SJCRH30 (cell line): ENCODE data around the gene CAPN12. TPM values are rescaled to one million over a fixed set of nuclear protein-coding genes. Genes with fewer than 3 reads are reported as not detected.
"Not testable (repeated sequence)": the region's sequence is repeated elsewhere in the genome, so short reads cannot be mapped to it uniquely, and the experiment has no call there.

Source experiments
- DNase-seq, 2 experiments: peaks; one replicate each; pipeline ENCODE4 v3.0.0-alpha.2; 2015 to 2020
- H3K27ac ChIP-seq: fragments of 250-450 bp; sonication (Bioruptor Pico); 2 replicates; pipeline ENCODE4 v1.5.1; 2020; ENCODE audit warnings: mild to moderate bottlenecking, moderate library complexity
- H3K27me3 ChIP-seq: fragments of 250-450 bp; sonication (Bioruptor Pico); 2 replicates; pipeline ENCODE4 v1.5.1; 2020; ENCODE audit warnings: mild to moderate bottlenecking, moderate library complexity
- H3K36me3 ChIP-seq: fragments of 250-450 bp; sonication (Bioruptor Pico); 2 replicates; pipeline ENCODE4 v1.5.1; 2020; ENCODE audit warnings: mild to moderate bottlenecking, moderate library complexity
- H3K4me1 ChIP-seq: fragments of 250-450 bp; sonication (Bioruptor Pico); 2 replicates; pipeline ENCODE4 v1.5.1; 2020; ENCODE audit warnings: mild to moderate bottlenecking, moderate library complexity
- H3K4me3 ChIP-seq: fragments of 250-450 bp; sonication (Bioruptor Pico); 2 replicates; pipeline ENCODE4 v1.5.1; 2020; ENCODE audit warnings: mild to moderate bottlenecking, moderate library complexity
- H3K9me3 ChIP-seq: fragments of 250-450 bp; sonication (Bioruptor Pico); replicated peaks from 2 replicates; pipeline ENCODE4 v1.5.1; 2020; ENCODE audit warnings: mild to moderate bottlenecking, moderate library complexity
- total RNA-seq: library from RNA; depleted of rRNA; stranded (reverse); fragments of >200 nt; shearing (Covaris generic); gene quantifications from 2 replicates; pipeline ENCODE4 v1.2.3, GENCODE V29; 2014; rRNA removed

CAPN12 gene, protein sequence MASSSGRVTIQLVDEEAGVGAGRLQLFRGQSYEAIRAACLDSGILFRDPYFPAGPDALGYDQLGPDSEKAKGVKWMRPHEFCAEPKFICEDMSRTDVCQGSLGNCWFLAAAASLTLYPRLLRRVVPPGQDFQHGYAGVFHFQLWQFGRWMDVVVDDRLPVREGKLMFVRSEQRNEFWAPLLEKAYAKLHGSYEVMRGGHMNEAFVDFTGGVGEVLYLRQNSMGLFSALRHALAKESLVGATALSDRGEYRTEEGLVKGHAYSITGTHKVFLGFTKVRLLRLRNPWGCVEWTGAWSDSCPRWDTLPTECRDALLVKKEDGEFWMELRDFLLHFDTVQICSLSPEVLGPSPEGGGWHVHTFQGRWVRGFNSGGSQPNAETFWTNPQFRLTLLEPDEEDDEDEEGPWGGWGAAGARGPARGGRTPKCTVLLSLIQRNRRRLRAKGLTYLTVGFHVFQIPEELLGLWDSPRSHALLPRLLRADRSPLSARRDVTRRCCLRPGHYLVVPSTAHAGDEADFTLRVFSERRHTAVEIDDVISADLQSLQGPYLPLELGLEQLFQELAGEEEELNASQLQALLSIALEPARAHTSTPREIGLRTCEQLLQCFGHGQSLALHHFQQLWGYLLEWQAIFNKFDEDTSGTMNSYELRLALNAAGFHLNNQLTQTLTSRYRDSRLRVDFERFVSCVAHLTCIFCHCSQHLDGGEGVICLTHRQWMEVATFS
- total RNA-seq = not detected in 2 replicates

GRCh38 chr19:38744298-38744681 lies at the start of gene CAPN12:
Gene CAPN12, minus strand, starts transcription at chr19:38744474. Its CDS starts 309 bp downstream, at chr19:38744165.
- Histone ChIP-seq H3K9me3 (no peaks in the 10 kb centered on the region), H3K27ac (no peak within 1 kb of the TSS), H3K27me3 (no peaks in the 10 kb centered on the region), H3K4me1 (no peaks in the 10 kb centered on the region), H3K36me3 (no peaks in the 10 kb centered on the region), H3K4me3 (no peak within 1 kb of the TSS)
- no peak for DNase-seq

DNA sequence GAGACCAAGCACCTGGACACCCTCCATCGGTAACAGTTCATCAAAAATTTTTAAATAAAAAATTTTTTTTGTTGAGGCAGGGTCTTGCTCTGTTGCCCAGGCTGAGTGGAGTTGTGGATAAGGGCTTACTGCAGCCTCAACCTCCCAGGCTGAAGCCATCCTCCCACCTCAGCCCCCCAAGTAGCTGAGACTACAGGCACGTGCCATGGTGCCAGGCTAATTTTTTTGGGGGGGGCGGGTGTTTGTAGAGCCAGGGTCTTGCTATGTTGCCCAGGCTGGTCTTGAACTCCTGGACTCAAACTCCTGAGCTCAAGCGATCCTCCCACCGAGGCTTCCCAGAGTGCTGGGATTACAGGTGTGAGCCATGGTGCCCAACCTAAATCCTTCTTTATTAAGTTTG lies 49.4 kb upstream of the CAPN12 start:
- no peaks in the 10 kb centered on the region for H3K4me1 ChIP-seq
- H3K4me3 ChIP-seq = no peak overlapping the region
- H3K9me3 ChIP-seq = no peaks in the 10 kb centered on the region
- no peaks in the 10 kb centered on the region for H3K36me3 ChIP-seq
- DNase-seq = no peak
- H3K27me3 ChIP-seq = no peaks in the 10 kb centered on the region
- no peak overlapping the region for H3K27ac ChIP-seq

- Histone ChIP-seq H3K4me3 (no peak overlapping the region), H3K27ac (no peak overlapping the region)
- no peak for DNase-seq
Measured at GRCh38 chr19:38793177-38793576, 48.9 kb upstream of the CAPN12 start.

DNA sequence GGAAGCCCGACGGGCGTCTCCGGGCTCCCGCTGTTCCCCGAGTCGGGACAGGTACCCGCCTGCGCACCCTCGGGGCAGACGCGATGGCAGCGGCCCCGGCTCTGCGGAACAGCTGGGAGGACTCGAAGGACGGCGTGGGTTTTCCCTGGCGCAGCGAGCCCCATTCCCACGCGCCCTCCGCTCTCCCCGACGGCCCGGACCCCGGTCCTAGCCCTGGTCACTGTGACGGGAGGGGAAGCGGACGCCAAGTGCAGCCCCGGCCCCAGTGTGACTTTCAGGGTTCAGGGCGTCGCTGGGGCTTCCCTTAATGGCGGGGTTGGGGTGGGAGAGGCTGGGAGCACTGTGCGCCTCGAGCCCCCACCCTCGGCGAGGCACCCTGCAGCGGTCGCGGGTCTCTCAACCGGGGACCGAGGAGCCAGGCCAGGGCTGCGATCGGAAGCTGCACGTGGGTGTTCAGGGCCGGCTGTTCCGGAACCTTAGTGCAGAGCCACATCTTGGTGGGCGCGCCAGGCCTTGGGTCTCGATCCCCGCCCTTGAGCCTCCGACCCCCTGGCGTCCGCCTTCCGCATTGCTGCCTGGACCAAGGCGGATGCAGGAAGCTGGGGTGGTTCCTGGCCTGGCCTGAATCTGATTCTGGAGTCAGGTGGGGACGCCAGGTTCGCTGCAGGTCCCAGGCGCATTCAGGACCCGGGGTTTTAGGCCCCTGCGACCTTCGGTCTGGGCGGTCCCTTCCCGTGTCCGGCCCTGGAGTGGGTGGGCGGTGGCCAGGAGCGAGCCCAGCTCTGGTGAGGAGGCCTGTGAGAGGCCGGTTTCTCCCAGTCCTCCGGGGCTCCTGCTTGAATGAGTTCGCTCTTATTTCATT lies 48.2 kb upstream of the CAPN12 start:
- no peak for DNase-seq
- no peak overlapping the region for H3K4me3 ChIP-seq
- no peaks in the 10 kb centered on the region for H3K4me1 ChIP-seq
- no peaks in the 10 kb centered on the region for H3K27me3 ChIP-seq
- no peak overlapping the region for H3K27ac ChIP-seq
- no peaks in the 10 kb centered on the region for H3K36me3 ChIP-seq
- no peaks in the 10 kb centered on the region for H3K9me3 ChIP-seq

More at GRCh38 chr19:38793177-38793576, 48.9 kb upstream of the CAPN12 start:
- no peaks in the 10 kb centered on the region for H3K36me3 ChIP-seq
- no peaks in the 10 kb centered on the region for H3K9me3 ChIP-seq
- no peaks in the 10 kb centered on the region for H3K4me1 ChIP-seq
- no peaks in the 10 kb centered on the region for H3K27me3 ChIP-seq

DNA sequence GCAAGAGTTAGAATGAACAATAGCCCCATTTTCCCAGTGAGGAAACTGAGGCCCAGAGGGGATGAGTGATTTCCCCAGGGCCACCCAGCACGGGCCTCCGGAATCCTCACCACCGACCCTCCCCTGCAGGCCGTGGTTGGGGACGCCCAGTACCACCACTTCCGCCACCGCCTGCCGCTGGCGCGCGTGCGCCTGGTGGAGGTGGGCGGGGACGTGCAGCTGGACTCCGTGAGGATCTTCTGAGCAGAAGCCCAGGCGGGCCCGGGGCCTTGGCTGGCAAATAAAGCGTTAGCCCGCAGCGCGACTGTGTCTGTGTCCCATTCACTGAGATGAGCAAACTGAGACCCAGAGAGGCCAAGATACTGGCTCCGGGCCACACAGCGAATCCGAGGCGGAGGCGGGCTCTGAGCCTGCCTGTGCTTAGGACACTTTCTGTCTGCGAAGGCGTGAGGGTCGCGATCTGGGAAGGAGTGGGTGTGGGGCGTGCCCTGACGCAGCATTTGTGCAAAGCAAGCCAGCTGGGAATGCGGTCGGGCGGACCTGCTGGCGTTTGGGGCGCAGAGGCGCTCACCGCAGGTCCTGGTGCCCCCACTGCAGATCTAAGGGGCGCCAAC lies 47.3 kb upstream of the CAPN12 start:
- not testable (repeated sequence) for H3K36me3 ChIP-seq, H3K4me3 ChIP-seq, H3K9me3 ChIP-seq, H3K27ac ChIP-seq, DNase-seq, H3K4me1 ChIP-seq, H3K27me3 ChIP-seq

- not testable (repeated sequence) for H3K4me1 ChIP-seq, H3K27ac ChIP-seq, H3K9me3 ChIP-seq, H3K4me3 ChIP-seq, DNase-seq, H3K27me3 ChIP-seq, H3K36me3 ChIP-seq
Measured at GRCh38 chr19:38790507-38791403, 46.5 kb upstream of the CAPN12 start.

DNA sequence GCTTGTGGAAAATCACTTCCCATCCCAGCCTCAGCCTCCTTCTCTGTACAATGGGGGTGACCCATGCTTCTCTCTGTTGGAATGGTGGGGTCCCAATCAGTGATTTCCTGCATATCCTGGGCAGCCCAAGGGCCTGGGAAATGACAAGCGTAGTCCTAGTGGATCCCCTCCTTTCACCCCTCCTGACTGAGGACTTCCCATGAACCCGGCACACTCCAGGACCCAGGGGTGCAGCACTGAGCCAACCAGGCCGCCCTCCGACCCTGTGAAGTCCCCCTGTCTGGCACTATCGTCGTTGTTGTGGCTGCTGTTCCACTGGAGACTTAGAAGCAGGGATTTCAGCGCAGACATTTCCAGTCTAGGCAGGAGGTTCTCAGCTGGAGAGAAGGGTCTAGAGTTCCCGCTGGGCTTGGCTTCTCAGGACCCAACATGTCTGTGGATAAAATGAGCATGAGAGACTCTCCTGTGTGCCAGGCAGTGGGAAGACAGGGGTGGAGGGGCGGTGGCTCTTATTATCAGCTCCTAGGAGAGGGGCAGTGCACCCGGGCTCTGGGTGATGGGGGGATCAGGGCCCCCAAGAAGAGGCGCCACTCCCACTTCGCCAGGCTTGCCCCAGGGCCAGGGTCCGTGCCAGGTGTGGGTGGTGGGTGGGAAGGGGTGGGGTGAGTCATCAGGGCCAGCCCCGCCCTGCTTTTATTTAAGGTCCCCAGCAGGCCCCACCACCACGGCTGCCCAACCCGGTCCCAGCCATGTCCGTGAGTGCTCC lies 44.4 kb upstream of the CAPN12 start, which contains the start of gene LGALS7B:
Gene LGALS7B (plus strand): TSS at position 723 of the 766 bp plus-strand sequence. CDS start 27 bp downstream, at position 750.
- no peaks in the 10 kb centered on the region for H3K36me3 ChIP-seq
- H3K4me3 ChIP-seq = peak within 1 kb of the TSS; percentile 26
- no peak within 1 kb of the TSS for H3K27ac ChIP-seq
- no peaks in the 10 kb centered on the region for H3K27me3 ChIP-seq
- H3K9me3 ChIP-seq = no peaks in the 10 kb centered on the region
- peak in 1 of 2 experiments; percentile 31 for DNase-seq
- no peaks in the 10 kb centered on the region for H3K4me1 ChIP-seq

DNA sequence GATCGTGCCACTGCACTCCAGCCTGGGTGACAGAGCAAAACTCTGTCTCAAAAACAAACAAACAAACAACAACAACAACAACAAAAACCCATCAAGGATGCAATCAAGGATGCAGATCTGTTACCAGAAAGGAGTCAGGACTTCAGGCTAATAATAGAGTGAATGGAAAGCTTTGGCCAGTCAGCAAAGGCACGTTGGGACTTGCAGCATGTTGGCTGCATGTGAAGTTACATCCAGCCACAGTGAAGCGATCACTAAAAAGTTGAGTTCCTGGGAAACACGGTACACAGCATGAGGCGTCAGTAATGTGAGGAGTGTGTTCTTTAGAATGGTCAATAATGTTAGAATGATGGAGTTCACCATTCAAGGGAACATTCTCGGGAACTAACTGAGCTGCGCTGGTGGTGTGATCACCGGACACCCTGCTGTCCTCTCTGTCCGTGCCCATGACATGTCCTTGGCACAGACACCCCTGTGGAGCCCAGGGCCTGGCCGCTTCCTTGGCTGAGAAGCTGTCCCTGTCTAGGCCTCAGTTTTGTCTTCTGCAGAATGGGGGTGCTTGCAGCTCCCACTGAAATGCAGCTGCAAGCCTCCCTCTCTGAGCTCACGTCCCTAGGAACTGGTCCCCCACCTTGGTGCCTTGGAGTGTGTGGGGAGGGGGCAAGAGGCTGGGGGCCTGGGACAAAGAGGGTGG lies 42.4 kb upstream of the CAPN12 start:
- H3K4me3 ChIP-seq = no peak overlapping the region

GRCh38 chr19:38786061-38786460 lies 41.8 kb upstream of the CAPN12 start:
- not testable (repeated sequence) for H3K36me3 ChIP-seq, H3K4me3 ChIP-seq, H3K27ac ChIP-seq, DNase-seq, H3K27me3 ChIP-seq, H3K4me1 ChIP-seq, H3K9me3 ChIP-seq

More for the DNA sequence above, 42.4 kb upstream of the CAPN12 start:
- Histone ChIP-seq H3K9me3 (no peaks in the 10 kb centered on the region), H3K27ac (no peak overlapping the region), H3K27me3 (no peaks in the 10 kb centered on the region), H3K36me3 (no peaks in the 10 kb centered on the region), H3K4me1 (no peaks in the 10 kb centered on the region)
- DNase-seq = no peak

GRCh38 chr19:38785187-38785699 lies 41.0 kb upstream of the CAPN12 start:
- Histone ChIP-seq H3K36me3 (no peaks in the 10 kb centered on the region), H3K9me3 (no peaks in the 10 kb centered on the region), H3K27ac (no peak overlapping the region), H3K4me3 (no peak overlapping the region), H3K27me3 (0 out of 2 replicates have a peak, but pooled peaks cover 6% of the 10 kb centered on the region), H3K4me1 (no peaks in the 10 kb centered on the region)
- no peak for DNase-seq

GRCh38 chr19:38784224-38784623 lies 40.0 kb upstream of the CAPN12 start:
- no peaks in the 10 kb centered on the region for H3K36me3 ChIP-seq

GRCh38 chr19:38782212-38782611 lies 37.9 kb upstream of the CAPN12 start:
- H3K4me1 ChIP-seq, H3K36me3 ChIP-seq, H3K27ac ChIP-seq, DNase-seq, H3K27me3 ChIP-seq, H3K9me3 ChIP-seq, H3K4me3 ChIP-seq: not testable (repeated sequence)

More at GRCh38 chr19:38784224-38784623, 40.0 kb upstream of the CAPN12 start:
- Histone ChIP-seq H3K9me3 (no peaks in the 10 kb centered on the region), H3K27ac (no peak overlapping the region), H3K4me1 (no peaks in the 10 kb centered on the region), H3K4me3 (no peak overlapping the region), H3K27me3 (0 out of 2 replicates have a peak, but pooled peaks cover 6% of the 10 kb centered on the region)
- DNase-seq = no peak
